GM19193 (cell line): ENCODE data around the gene ARMH3.

ENCODE experiments used
- POLR2A ChIP-seq: IDR thresholded peaks from 4 replicates; pipeline ENCODE4 v1.6.1; 2011; ENCODE audit not compliant: insufficient read depth, insufficient read length; ENCODE audit errors: extremely low read depth

The ARMH3 gene

DNA sequence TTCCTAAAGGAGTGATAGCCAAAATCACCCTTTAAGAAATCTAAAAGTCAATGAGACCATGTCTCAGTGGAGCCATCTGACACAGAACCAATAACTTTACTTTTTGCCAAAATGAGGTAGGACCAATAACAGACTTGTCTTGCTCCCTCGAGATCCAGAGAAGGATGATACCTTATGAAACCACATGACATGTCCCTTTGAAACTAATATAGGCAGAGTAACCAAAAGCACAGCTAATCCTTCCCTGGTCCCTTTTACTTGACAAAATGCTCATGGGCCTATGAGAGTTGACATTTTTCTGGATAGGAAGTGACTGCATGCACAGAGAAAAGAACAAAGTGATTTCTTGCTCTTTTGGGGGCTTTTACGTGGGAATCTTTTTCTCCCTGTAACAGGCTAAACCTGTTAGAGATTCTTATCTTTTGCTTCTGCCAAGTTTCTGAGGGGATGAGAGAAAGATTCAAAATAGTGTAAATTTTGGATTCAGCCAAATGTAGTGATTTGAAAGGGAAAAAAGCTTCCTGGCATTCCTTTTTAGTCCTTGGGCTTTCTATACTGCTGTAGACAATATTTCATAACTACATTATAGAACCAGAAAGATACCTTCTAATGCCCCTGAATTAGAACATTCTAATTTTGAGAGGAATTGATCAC, 87.6 kb downstream of the ARMH3 start:
- TF ChIP-seq POLR2A, result no peak

GRCh38 chr10:101967713-101968112, 88.3 kb downstream of the ARMH3 start:
- TF ChIP-seq POLR2A, result no peak

- TF ChIP-seq POLR2A, result no peak
Observed at GRCh38 chr10:101967119-101967518, 88.9 kb downstream of the ARMH3 start.

GRCh38 chr10:101965075-101965765, 90.8 kb downstream of the ARMH3 start:
- TF ChIP-seq POLR2A, result no peak

GRCh38 chr10:101961591-101962498, 94.1 kb downstream of the ARMH3 start:
- no peak for TF ChIP-seq POLR2A

DNA sequence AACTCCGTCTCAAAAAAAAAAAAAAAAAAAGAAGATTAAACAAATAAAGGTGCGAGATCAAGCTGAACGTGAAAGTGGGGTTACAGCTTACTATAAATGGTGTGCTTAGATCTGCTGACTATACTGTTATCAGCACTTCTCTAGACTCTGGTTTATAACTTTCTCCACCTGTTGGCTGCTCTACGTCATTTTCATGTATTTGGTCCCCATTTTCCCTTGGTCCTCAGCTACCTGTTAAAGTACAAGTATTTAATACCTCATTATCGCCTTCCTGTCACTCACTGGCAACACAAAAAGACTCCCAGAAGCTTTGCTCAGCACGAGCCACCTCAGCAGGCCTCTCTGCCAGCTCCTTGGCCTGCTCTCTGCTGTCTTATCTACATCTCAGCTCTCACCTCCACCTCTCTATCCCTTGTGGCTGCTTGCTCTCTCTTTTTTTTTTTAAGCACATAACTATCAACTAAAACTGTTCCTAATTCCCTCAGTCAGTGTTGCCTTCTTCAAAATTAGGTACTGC, 95.0 kb downstream of the ARMH3 start:
- TF ChIP-seq POLR2A, result no peak

GRCh38 chr10:101959346-101959916, 96.5 kb downstream of the ARMH3 start:
- no peak for TF ChIP-seq POLR2A

- no peak for TF ChIP-seq POLR2A
Observed at GRCh38 chr10:101958691-101959090, 97.3 kb downstream of the ARMH3 start.

GRCh38 chr10:101956898-101957297, 99.1 kb downstream of the ARMH3 start:
- TF ChIP-seq POLR2A, result no peak

DNA sequence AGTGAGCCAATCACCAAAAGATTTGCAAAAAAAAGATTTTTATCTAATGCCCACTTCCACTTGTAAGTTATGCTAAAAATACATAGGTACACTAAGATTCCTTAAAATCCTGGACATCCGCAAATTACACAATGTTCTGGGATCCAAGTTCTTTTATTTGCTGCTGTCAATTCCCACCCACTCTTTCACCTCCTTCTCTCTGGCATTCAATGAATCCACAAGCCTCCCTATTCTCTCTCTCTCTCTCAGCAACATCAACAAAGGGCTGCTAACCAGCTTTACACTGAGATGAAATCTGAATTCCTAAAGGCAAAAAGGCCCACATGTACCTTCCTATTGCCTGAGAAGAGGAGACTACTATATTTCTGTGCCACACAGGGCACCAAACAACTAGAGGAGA, 99.9 kb downstream of the ARMH3 start:
- TF ChIP-seq POLR2A, result no peak

DNA sequence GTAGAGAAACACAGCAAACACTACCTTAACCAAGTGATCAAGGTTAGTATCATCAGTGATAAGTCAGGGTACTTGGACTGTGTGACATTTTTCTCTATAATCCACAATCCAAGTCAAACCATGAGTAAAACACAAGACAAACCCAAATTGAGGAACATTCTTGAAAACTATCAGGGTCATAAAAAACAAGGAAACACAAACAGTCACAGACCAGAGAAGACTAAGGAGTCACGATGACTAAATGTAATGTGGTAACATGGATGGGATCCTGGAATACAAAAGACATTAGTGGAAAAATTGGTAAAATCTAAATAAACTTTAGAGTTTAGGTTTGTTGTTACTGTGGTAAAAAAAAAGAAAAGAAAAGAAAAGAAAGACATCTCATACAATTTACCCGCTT, 103.8 kb downstream of the ARMH3 start:
- TF ChIP-seq POLR2A, result no peak

- TF ChIP-seq POLR2A, result no peak
Observed at GRCh38 chr10:101950213-101950612, 105.8 kb downstream of the ARMH3 start.

DNA sequence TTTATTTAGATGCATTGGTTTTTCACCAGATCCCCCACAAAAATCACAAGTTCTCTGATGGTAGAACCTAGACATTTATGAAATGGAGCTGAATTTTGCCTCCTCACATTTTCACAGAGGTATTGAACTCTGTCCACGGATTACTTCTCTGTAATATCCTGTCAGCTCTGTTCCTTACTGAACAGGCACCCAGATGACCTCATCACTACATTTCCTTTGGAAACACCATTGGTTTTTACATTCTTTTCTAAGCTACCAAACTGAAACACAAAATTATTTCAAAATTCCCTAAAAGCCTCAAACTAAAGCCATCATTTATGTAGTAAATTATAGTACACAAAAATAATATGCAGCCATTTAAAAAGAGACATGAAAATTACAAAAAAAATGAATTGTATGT, 114.1 kb downstream of the ARMH3 start:
- no peak for TF ChIP-seq POLR2A

DNA sequence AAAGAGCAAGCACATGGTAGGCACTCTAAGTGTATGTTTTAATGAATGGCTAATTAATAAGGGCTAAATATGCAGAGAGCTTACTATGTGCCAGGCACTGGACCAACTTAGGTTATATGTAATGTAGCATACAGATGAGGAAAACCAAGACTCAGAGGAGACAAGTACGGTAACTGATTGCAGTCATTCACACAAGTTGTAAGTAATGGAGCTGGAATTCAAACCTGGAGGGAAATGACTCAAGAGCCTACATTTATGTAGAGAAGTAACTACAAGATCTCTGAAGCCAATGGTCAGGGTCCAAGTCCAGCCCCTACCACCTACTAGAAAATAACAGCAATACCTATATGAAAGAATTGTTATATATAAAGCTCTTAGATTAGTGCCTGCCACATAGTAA, 115.1 kb downstream of the ARMH3 start:
- no peak for TF ChIP-seq POLR2A

DNA sequence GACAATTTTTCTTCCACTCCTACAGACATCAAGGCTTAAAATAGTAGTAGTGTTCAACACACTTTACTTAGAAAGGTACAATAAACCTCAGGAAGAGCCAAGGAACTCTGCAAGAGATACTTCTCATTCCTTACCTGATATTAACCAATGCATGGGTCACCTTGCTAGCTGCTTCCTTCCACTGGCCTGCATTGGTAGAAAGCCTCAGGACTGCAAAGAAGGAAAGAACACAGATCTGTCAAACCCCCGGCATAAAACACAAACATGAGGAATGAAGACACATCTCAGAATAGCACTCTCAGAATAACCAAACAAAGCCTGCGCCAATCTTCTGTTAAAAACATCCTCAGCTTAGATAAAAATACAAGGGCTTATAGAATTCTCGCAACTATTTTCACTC, 116.2 kb downstream of the ARMH3 start:
- no peak for TF ChIP-seq POLR2A
